ENCODE measurements around the gene SNX9.

DNA sequence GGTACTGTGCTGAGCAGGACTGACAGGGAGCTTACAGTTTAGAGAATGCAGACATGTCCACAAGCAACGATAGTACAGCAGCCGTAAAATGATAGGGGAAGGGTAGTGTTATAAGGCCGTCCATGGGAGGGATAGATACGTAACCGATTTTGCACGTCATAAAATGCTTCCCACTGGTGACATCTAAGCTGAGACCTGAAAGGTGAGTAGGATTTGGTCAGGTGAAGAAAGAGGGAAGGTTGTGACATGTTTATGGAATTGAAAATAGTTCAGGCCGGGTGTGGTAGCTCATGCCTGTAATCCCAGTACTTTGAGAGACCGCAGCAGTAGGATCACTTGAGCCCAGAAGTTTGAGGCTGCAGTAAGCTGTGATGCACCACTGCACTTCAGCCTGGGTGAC is 25.6 kb downstream of the SNX9 start:
- no peak for TF ChIP-seq POLR2A (IDR thresholded peaks at IDR 0.05)
- TF ChIP-seq, protein P1, sequence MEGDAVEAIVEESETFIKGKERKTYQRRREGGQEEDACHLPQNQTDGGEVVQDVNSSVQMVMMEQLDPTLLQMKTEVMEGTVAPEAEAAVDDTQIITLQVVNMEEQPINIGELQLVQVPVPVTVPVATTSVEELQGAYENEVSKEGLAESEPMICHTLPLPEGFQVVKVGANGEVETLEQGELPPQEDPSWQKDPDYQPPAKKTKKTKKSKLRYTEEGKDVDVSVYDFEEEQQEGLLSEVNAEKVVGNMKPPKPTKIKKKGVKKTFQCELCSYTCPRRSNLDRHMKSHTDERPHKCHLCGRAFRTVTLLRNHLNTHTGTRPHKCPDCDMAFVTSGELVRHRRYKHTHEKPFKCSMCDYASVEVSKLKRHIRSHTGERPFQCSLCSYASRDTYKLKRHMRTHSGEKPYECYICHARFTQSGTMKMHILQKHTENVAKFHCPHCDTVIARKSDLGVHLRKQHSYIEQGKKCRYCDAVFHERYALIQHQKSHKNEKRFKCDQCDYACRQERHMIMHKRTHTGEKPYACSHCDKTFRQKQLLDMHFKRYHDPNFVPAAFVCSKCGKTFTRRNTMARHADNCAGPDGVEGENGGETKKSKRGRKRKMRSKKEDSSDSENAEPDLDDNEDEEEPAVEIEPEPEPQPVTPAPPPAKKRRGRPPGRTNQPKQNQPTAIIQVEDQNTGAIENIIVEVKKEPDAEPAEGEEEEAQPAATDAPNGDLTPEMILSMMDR (IDR thresholded peaks at IDR 0.05) = no peak
- no peak for TF ChIP-seq POLR2AphosphoS5 (IDR thresholded peaks at IDR 0.05)
- TF ChIP-seq EP300 (IDR thresholded peaks at IDR 0.05; ENCODE audit: low read depth) = no peak

Measured in transverse colon (tissue), 4 donors.